ENCODE measurements around the gene CFAP97D1.

GRCh38 chr17:43770957-43771356 is 9.3 kb upstream of the CFAP97D1 start:
- TF ChIP-seq POLR2AphosphoS5 (IDR thresholded peaks at IDR 0.05; ENCODE audit: low read depth, low read length) (no peak), TAF1 (IDR thresholded peaks at IDR 0.05; ENCODE audit: borderline replicate concordance, insufficient read depth, low read length) (no peak), SIN3A (IDR thresholded peaks at IDR 0.05; ENCODE audit: borderline replicate concordance, insufficient read depth, low read length) (no peak), REST (IDR thresholded peaks at IDR 0.05; ENCODE audit: insufficient read depth in 1 of 2, low read depth in 2 of 2, low read length in 2 of 2) (no peak)

Data from PFSK-1 (cell line).